ENCODE data around the gene WWOX. TPM values are rescaled to one million over a fixed set of nuclear protein-coding genes. Genes with fewer than 3 reads are reported as not detected.
"Not testable (repeated sequence)": the region's sequence is repeated elsewhere in the genome, so short reads cannot be mapped to it uniquely, and the experiment has no call there.

The WWOX gene
- total RNA-seq, 1 donor from 2014 or later, result 28.2 TPM

GRCh38 chr16:78596348-78596995, 497.0 kb downstream of the WWOX start:
- no peak for TF ChIP-seq CTCF (IDR thresholded peaks at IDR 0.05)
- H3K9me3 Mint-ChIP-seq (ENCODE audit: unreplicated experiment), result peaks cover 3% of the 10 kb centered on the region
- H3K27ac Mint-ChIP-seq (ENCODE audit: unreplicated experiment), result no peak overlapping the region
- DNase-seq (ENCODE audit: extremely low spot score, unreplicated experiment), result peak; percentile 46
- H3K4me1 Mint-ChIP-seq (ENCODE audit: unreplicated experiment), result no peaks in the 10 kb centered on the region
- no peaks in the 10 kb centered on the region for H3K27me3 Mint-ChIP-seq (ENCODE audit: unreplicated experiment)
- H3K36me3 Mint-ChIP-seq (ENCODE audit: unreplicated experiment), result no peaks in the 10 kb centered on the region
- no peak overlapping the region for H3K4me3 Mint-ChIP-seq (ENCODE audit: unreplicated experiment)

- no peak overlapping the region for H3K4me3 Mint-ChIP-seq (ENCODE audit: unreplicated experiment)
- no peak for DNase-seq (ENCODE audit: extremely low spot score, unreplicated experiment)
- TF ChIP-seq CTCF (IDR thresholded peaks at IDR 0.05), result no peak
These were observed 497.6 kb downstream of the WWOX start for GRCh38 chr16:78596996-78597422.

GRCh38 chr16:78597809-78598570, 498.5 kb downstream of the WWOX start:
- H3K27ac Mint-ChIP-seq (ENCODE audit: unreplicated experiment), result no peak overlapping the region

More at GRCh38 chr16:78596996-78597422, 497.6 kb downstream of the WWOX start:
- no peaks in the 10 kb centered on the region for H3K4me1 Mint-ChIP-seq (ENCODE audit: unreplicated experiment)
- H3K9me3 Mint-ChIP-seq (ENCODE audit: unreplicated experiment), result peaks cover 3% of the 10 kb centered on the region
- no peaks in the 10 kb centered on the region for H3K36me3 Mint-ChIP-seq (ENCODE audit: unreplicated experiment)
- H3K27me3 Mint-ChIP-seq (ENCODE audit: unreplicated experiment), result no peaks in the 10 kb centered on the region
- no peak overlapping the region for H3K27ac Mint-ChIP-seq (ENCODE audit: unreplicated experiment)

GRCh38 chr16:78599271-78599670, 499.8 kb downstream of the WWOX start:
- Mint-ChIP-seq H3K9me3 (ENCODE audit: unreplicated experiment) (peaks cover 3% of the 10 kb centered on the region), H3K27me3 (ENCODE audit: unreplicated experiment) (no peaks in the 10 kb centered on the region), H3K4me3 (ENCODE audit: unreplicated experiment) (no peak overlapping the region), H3K4me1 (ENCODE audit: unreplicated experiment) (no peaks in the 10 kb centered on the region), H3K27ac (ENCODE audit: unreplicated experiment) (no peak overlapping the region), H3K36me3 (ENCODE audit: unreplicated experiment) (no peaks in the 10 kb centered on the region)
- no peak for DNase-seq (ENCODE audit: extremely low spot score, unreplicated experiment)
- TF ChIP-seq CTCF (IDR thresholded peaks at IDR 0.05), result no peak

More at GRCh38 chr16:78597809-78598570, 498.5 kb downstream of the WWOX start:
- no peak for DNase-seq (ENCODE audit: extremely low spot score, unreplicated experiment)
- Mint-ChIP-seq H3K36me3 (ENCODE audit: unreplicated experiment) (no peaks in the 10 kb centered on the region), H3K27me3 (ENCODE audit: unreplicated experiment) (no peaks in the 10 kb centered on the region), H3K4me1 (ENCODE audit: unreplicated experiment) (no peaks in the 10 kb centered on the region), H3K9me3 (ENCODE audit: unreplicated experiment) (peaks cover 3% of the 10 kb centered on the region), H3K4me3 (ENCODE audit: unreplicated experiment) (no peak overlapping the region)
- no peak for TF ChIP-seq CTCF (IDR thresholded peaks at IDR 0.05)

GRCh38 chr16:78604423-78605062, 505.1 kb downstream of the WWOX start:
- peaks cover 30% of the 10 kb centered on the region for H3K4me1 Mint-ChIP-seq (ENCODE audit: unreplicated experiment)
- DNase-seq (ENCODE audit: extremely low spot score, unreplicated experiment); H3K27ac Mint-ChIP-seq (ENCODE audit: unreplicated experiment); H3K9me3 Mint-ChIP-seq (ENCODE audit: unreplicated experiment); H3K4me3 Mint-ChIP-seq (ENCODE audit: unreplicated experiment); H3K36me3 Mint-ChIP-seq (ENCODE audit: unreplicated experiment); H3K27me3 Mint-ChIP-seq (ENCODE audit: unreplicated experiment): not testable (repeated sequence)
